Ovary (tissue), 3 donors: Measurements from ENCODE around the gene RELL2.

Experiments
- CTCF ChIP-seq, 3 donors: fragments of 450-650 bp in 2 of 3; fragments of 200-600 bp in 1 of 3; IDR thresholded peaks; one replicate each; pipeline versions ENCODE4 v1.5.1 to v1.8.0; 2016 to 2022; ENCODE audit warnings: antibody characterized with exemption in 3 of 3, mild to moderate bottlenecking in 1 of 3
- EP300 ChIP-seq: sonication (generic); formaldehyde crosslinking; IDR thresholded peaks from one replicate; pipeline ENCODE4 v1.6.1; 2017; ENCODE audit warnings: antibody characterized with exemption
- POLR2A ChIP-seq: fragments of 450-650 bp; IDR thresholded peaks from one replicate; pipeline ENCODE4 v1.6.1; 2017; ENCODE audit warnings: antibody characterized with exemption, mild to moderate bottlenecking, moderate library complexity
- donor health status: DM: no; HTN: no; CAD: no.

- TF ChIP-seq CTCF (IDR thresholded peaks at IDR 0.05) (no peak), POLR2A (no peak), EP300 (no peak)
These were observed 20.6 kb downstream of the RELL2 start for GRCh38 chr5:141657404-141657803.
